HAP-1 (cell line): ENCODE results near the gene DIPK1A.
A peak's percentile ranks its signal among the peaks of the same experiment; 100 is the strongest.
"Not testable (repeated sequence)": the region's sequence is repeated elsewhere in the genome, so short reads cannot be mapped to it uniquely, and the experiment has no call there.

ENCODE experiments used
- DNase-seq, 2 experiments: peaks; one replicate each; pipeline ENCODE4 v3.0.0-alpha.2; 2016 to 2020; ENCODE audit warnings: low spot score in 2 of 2
- H3K27me3 ChIP-seq: fragments of 250-450 bp; sonication (Bioruptor Pico); 2 replicates; pipeline ENCODE4 v1.5.1; 2020; ENCODE audit warnings: low read depth, mild to moderate bottlenecking, moderate library complexity
- H3K36me3 ChIP-seq: fragments of 250-450 bp; sonication (Bioruptor Pico); replicated peaks from 2 replicates; pipeline ENCODE4 v1.5.1; 2020; ENCODE audit warnings: mild to moderate bottlenecking
- H3K4me1 ChIP-seq: fragments of 250-450 bp; sonication (Bioruptor Pico); 2 replicates; pipeline ENCODE4 v1.5.1; 2020; ENCODE audit warnings: mild to moderate bottlenecking
- H3K4me3 ChIP-seq: fragments of 250-450 bp; sonication (Bioruptor Pico); 2 replicates; pipeline ENCODE4 v1.5.1; 2020; ENCODE audit warnings: mild to moderate bottlenecking, moderate library complexity
- H3K9me3 ChIP-seq: fragments of 250-450 bp; sonication (Bioruptor Pico); 2 replicates; pipeline ENCODE4 v1.5.1; 2020; ENCODE audit warnings: mild to moderate bottlenecking, moderate library complexity
- in situ Hi-C: fragments of 300-500 bp; cut with MboI; formaldehyde crosslinking; loops from 3 replicates; pipeline ENCODE4 v1.14.3; 2020; ENCODE audit warnings: low sequenced_read_pairs, inconsistent platforms, mixed read lengths

DIPK1A gene

GRCh38 chr1:92971932-92972331 is 10.7 kb upstream of the DIPK1A start:
- H3K27me3 ChIP-seq: peaks cover 42% of the 10 kb centered on the region
- DNase-seq, H3K36me3 ChIP-seq, H3K4me1 ChIP-seq, H3K4me3 ChIP-seq, in situ Hi-C loops, H3K9me3 ChIP-seq: not testable (repeated sequence)

- H3K9me3 ChIP-seq: no peaks in the 10 kb centered on the region
- H3K4me1 ChIP-seq: no peaks in the 10 kb centered on the region
- peaks cover 42% of the 10 kb centered on the region for H3K27me3 ChIP-seq
- no peak for DNase-seq
- no peaks in the 10 kb centered on the region for H3K36me3 ChIP-seq
- H3K4me3 ChIP-seq: no peak overlapping the region
- in situ Hi-C loops: no loop called here
Measured at GRCh38 chr1:92970990-92971689, 9.9 kb upstream of the DIPK1A start.

- no peaks in the 10 kb centered on the region for H3K4me1 ChIP-seq
- H3K9me3 ChIP-seq: no peaks in the 10 kb centered on the region
- in situ Hi-C loops: no loop called here
- no peaks in the 10 kb centered on the region for H3K36me3 ChIP-seq
- no peak for DNase-seq
- peaks cover 44% of the 10 kb centered on the region for H3K27me3 ChIP-seq
- no peak overlapping the region for H3K4me3 ChIP-seq
Measured at GRCh38 chr1:92969517-92969916, 8.3 kb upstream of the DIPK1A start.

GRCh38 chr1:92968138-92969032 is 7.1 kb upstream of the DIPK1A start:
- Histone ChIP-seq H3K36me3 (no peaks in the 10 kb centered on the region), H3K4me1 (no peaks in the 10 kb centered on the region), H3K4me3 (no peak overlapping the region), H3K9me3 (no peaks in the 10 kb centered on the region), H3K27me3 (peaks cover 46% of the 10 kb centered on the region)
- in situ Hi-C loops: no loop called here
- DNase-seq: no peak

- DNase-seq: no peak
- H3K36me3 ChIP-seq: no peaks in the 10 kb centered on the region
- H3K27me3 ChIP-seq: peaks cover 29% of the 10 kb centered on the region
- in situ Hi-C loops: no loop called here
- no peak overlapping the region for H3K4me3 ChIP-seq
- H3K4me1 ChIP-seq: peaks cover 4% of the 10 kb centered on the region
- no peaks in the 10 kb centered on the region for H3K9me3 ChIP-seq
Measured at GRCh38 chr1:92964998-92965397, 3.7 kb upstream of the DIPK1A start.

- in situ Hi-C loops: no loop called here
- H3K4me1 ChIP-seq: peaks cover 4% of the 10 kb centered on the region
- no peak for DNase-seq
- no peak overlapping the region for H3K4me3 ChIP-seq
- H3K9me3 ChIP-seq: no peaks in the 10 kb centered on the region
- H3K27me3 ChIP-seq: peaks cover 23% of the 10 kb centered on the region
- no peaks in the 10 kb centered on the region for H3K36me3 ChIP-seq
Measured at GRCh38 chr1:92964316-92964715, 3.1 kb upstream of the DIPK1A start.

GRCh38 chr1:92961896-92962752 is 862 bp upstream of the DIPK1A start:
- Histone ChIP-seq H3K4me3 (peak overlapping the region; percentile 45), H3K4me1 (peaks cover 4% of the 10 kb centered on the region), H3K36me3 (no peaks in the 10 kb centered on the region), H3K9me3 (no peaks in the 10 kb centered on the region), H3K27me3 (peaks cover 31% of the 10 kb centered on the region)
- peak in 1 of 2 experiments; percentile 23 for DNase-seq
- in situ Hi-C loops: no loop called here

- Histone ChIP-seq H3K4me1 (peaks cover 4% of the 10 kb centered on the region), H3K36me3 (no peaks in the 10 kb centered on the region), H3K9me3 (no peaks in the 10 kb centered on the region), H3K4me3 (peak overlapping the region; percentile 45), H3K27me3 (peaks cover 44% of the 10 kb centered on the region)
- in situ Hi-C loops: no loop called here
- DNase-seq: peak; percentile 52 to 58
Measured at GRCh38 chr1:92960395-92961130, 699 bp downstream of the DIPK1A start.

- H3K4me3 ChIP-seq: no peak overlapping the region
- peaks cover 4% of the 10 kb centered on the region for H3K4me1 ChIP-seq
- no peaks in the 10 kb centered on the region for H3K9me3 ChIP-seq
- DNase-seq: no peak
- H3K36me3 ChIP-seq: no peaks in the 10 kb centered on the region
- in situ Hi-C loops: no loop called here
- peaks cover 40% of the 10 kb centered on the region for H3K27me3 ChIP-seq
Measured at GRCh38 chr1:92958203-92958970, 2.9 kb downstream of the DIPK1A start.

- Histone ChIP-seq H3K27me3 (peaks cover 41% of the 10 kb centered on the region), H3K36me3 (no peaks in the 10 kb centered on the region), H3K4me3 (no peak overlapping the region), H3K9me3 (no peaks in the 10 kb centered on the region), H3K4me1 (peaks cover 3% of the 10 kb centered on the region)
- in situ Hi-C loops: no loop called here
- no peak for DNase-seq
Measured at GRCh38 chr1:92957030-92957734, 4.1 kb downstream of the DIPK1A start.

GRCh38 chr1:92956254-92957029 is 4.8 kb downstream of the DIPK1A start:
- in situ Hi-C loops: no loop called here
- Histone ChIP-seq H3K27me3 (peaks cover 43% of the 10 kb centered on the region), H3K4me1 (no peaks in the 10 kb centered on the region), H3K4me3 (no peak overlapping the region), H3K36me3 (no peaks in the 10 kb centered on the region), H3K9me3 (no peaks in the 10 kb centered on the region)
- DNase-seq: no peak
